Measurements from ENCODE around the gene LHCGR. TPM values are rescaled to one million over a fixed set of nuclear protein-coding genes. Genes with fewer than 3 reads are reported as not detected.
A peak's percentile ranks its signal among the peaks of the same experiment; 100 is the strongest.

LHCGR gene
- polyA plus RNA-seq, 1 experiment: not detected

DNA sequence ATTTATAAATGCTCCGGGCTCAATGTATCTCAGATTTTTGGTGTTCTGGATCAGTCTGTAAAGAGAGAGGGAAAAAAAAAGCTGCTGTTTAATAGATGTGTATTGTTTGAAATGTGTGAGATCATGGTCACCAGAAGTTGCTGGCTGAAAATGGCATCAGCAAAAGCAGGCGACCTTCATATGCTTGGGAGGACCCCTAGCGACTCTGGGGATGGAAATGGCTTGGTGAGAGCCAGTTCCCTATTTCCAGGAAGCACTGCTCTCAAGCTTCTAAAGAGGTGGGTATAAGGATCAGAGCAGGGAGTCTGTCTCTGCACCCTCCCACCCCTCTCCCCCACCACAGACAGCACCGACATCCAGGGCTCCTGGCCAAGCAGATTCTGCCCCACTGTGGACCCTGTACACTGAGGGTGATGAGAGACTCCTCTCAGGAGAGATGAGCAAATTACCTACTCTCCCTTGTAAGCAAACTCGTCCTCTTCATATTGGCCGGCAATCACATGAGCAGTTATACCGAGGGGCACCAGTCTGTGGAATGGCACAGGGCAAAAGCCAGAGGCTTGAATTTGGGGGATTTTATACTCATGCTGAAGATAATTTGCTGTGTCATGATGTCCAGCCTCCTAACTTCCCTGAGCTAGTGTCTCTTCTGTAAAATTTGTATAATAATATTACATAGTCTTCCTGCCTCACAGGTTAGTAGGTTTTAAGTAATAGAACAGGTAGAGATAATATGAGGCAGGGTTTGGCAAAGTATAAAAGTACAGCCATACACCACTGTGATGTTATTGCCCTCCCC lies 29.6 kb downstream of the LHCGR start:
- no peaks in the 10 kb centered on the region for H3K36me3 ChIP-seq (ENCODE audit: control insufficient read depth, insufficient read depth, low read length)
- TF ChIP-seq, protein P1, sequence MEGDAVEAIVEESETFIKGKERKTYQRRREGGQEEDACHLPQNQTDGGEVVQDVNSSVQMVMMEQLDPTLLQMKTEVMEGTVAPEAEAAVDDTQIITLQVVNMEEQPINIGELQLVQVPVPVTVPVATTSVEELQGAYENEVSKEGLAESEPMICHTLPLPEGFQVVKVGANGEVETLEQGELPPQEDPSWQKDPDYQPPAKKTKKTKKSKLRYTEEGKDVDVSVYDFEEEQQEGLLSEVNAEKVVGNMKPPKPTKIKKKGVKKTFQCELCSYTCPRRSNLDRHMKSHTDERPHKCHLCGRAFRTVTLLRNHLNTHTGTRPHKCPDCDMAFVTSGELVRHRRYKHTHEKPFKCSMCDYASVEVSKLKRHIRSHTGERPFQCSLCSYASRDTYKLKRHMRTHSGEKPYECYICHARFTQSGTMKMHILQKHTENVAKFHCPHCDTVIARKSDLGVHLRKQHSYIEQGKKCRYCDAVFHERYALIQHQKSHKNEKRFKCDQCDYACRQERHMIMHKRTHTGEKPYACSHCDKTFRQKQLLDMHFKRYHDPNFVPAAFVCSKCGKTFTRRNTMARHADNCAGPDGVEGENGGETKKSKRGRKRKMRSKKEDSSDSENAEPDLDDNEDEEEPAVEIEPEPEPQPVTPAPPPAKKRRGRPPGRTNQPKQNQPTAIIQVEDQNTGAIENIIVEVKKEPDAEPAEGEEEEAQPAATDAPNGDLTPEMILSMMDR (IDR thresholded peaks at IDR 0.05; ENCODE audit: insufficient read depth, low read depth, low read length): no peak
- no peaks in the 10 kb centered on the region for H3K27me3 ChIP-seq (ENCODE audit: control insufficient read depth, insufficient read depth, low read length)
- DNase-seq (ENCODE audit: low read depth): no peak
- H3K4me3 ChIP-seq (ENCODE audit: low read depth, low read length): no peak overlapping the region
- CTCF ChIA-PET: no interaction called here
- POLR2A ChIA-PET: no interaction called here

DNA sequence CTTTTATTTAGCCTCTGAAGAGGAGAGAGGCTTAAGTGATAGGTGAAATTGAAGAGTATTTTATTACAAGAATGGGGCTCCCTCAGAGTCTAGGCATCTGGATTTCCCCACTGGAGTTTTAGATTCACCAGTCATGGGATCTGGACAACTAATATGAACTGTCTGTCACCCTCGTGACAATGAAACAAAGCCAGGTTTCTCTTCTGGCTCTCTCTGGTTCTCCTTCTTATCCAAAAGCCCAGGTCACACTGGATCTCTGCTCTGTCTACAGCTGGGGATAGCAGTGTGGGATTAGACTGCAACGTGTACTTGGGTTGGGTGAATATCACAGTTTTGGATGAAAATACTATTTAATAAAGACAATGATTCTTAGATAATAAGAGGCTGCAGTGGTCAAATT lies 31.2 kb downstream of the LHCGR start:
- H3K36me3 ChIP-seq (ENCODE audit: control insufficient read depth, insufficient read depth, low read length): no peaks in the 10 kb centered on the region
- DNase-seq (ENCODE audit: low read depth): no peak
- ChIA-PET CTCF (interaction anchor here (2.1 kb wide), 1 partner anchor 124 kb away, joined by 6 read pairs; no protein-coding TSS in a partner anchor), POLR2A (no interaction called here)
- no peaks in the 10 kb centered on the region for H3K27me3 ChIP-seq (ENCODE audit: control insufficient read depth, insufficient read depth, low read length)
- TF ChIP-seq, protein P1 (IDR thresholded peaks at IDR 0.05; ENCODE audit: insufficient read depth, low read depth, low read length): no peak
- H3K4me3 ChIP-seq (ENCODE audit: low read depth, low read length): no peak overlapping the region

DNA sequence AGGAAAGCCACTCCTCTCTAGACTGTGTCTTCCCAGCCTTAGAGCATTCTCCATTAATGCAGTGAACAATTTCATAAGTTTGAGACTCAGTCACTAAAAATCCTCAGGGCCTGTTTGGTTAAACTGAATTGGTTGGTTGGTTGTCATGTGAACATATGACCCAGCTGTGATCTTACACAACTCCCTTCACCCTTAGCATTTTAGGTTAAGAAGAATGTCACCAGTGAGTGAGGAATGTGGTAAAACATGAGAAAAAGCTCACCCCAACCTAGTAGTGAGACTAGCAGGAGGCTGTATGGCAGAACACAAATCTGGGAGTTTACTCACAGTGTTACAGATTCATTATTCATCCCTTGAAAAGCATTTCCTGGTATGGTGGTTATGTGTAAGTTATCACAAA lies 32.4 kb downstream of the LHCGR start:
- Histone ChIP-seq H3K4me3 (ENCODE audit: low read depth, low read length) (no peak overlapping the region), H3K36me3 (ENCODE audit: control insufficient read depth, insufficient read depth, low read length) (no peaks in the 10 kb centered on the region), H3K27me3 (ENCODE audit: control insufficient read depth, insufficient read depth, low read length) (no peaks in the 10 kb centered on the region)
- TF ChIP-seq, protein P1 (IDR thresholded peaks at IDR 0.05; ENCODE audit: insufficient read depth, low read depth, low read length): no peak
- ChIA-PET CTCF (interaction anchor here (2.1 kb wide), 1 partner anchor 123 kb away, joined by 6 read pairs; no protein-coding TSS in a partner anchor), POLR2A (no interaction called here)
- DNase-seq (ENCODE audit: low read depth): peak; percentile 46

DNA sequence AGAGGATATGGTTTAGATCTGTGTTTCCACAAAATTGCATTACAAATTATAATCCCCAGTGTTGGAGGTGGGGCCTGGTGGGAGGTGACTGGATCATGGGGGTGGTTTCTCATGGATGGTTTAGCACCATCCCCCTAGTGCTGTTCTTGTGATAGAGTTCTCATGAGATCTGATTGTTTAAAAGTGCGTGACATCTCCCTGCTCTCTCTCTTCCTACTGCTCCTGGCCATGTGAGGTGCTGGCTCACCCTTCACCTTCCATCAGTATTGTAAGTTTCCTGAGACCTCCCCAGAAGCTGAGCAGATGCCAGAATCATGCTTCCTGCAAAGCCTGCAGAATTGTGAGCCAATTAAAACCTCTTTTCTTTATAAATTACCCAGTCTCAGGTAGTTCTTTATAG lies 33.1 kb downstream of the LHCGR start:
- Histone ChIP-seq H3K4me3 (ENCODE audit: low read depth, low read length) (no peak overlapping the region), H3K36me3 (ENCODE audit: control insufficient read depth, insufficient read depth, low read length) (no peaks in the 10 kb centered on the region), H3K27me3 (ENCODE audit: control insufficient read depth, insufficient read depth, low read length) (no peaks in the 10 kb centered on the region)
- ChIA-PET POLR2A (no interaction called here), CTCF (interaction anchor here (2.1 kb wide), 1 partner anchor 123 kb away, joined by 6 read pairs; no protein-coding TSS in a partner anchor)
- TF ChIP-seq, protein P1 (IDR thresholded peaks at IDR 0.05; ENCODE audit: insufficient read depth, low read depth, low read length): no peak
- DNase-seq (ENCODE audit: low read depth): no peak

DNA sequence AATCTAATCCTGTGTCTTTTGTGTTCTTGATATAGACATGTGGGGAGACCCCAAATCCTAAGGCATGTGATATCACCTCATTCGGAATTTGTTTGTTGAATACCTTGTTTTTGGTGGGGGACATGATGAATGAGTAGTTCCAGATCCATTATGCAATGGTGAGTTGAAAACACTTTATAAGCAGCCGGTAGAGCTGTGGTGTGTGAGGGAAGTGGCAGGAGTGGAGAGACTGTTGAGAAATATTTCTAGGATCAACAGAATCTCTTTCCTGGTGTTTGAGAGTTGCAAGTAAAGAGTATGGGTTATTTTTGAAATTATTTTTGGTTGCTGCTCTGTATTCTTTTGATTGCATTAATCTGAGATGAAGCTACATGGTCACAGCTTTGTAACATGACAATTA lies 34.4 kb downstream of the LHCGR start:
- no peak for DNase-seq (ENCODE audit: low read depth)
- H3K36me3 ChIP-seq (ENCODE audit: control insufficient read depth, insufficient read depth, low read length): no peaks in the 10 kb centered on the region
- no peaks in the 10 kb centered on the region for H3K27me3 ChIP-seq (ENCODE audit: control insufficient read depth, insufficient read depth, low read length)
- POLR2A ChIA-PET: no interaction called here
- H3K4me3 ChIP-seq (ENCODE audit: low read depth, low read length): no peak overlapping the region
- CTCF ChIA-PET: no interaction called here
- TF ChIP-seq, protein P1 (IDR thresholded peaks at IDR 0.05; ENCODE audit: insufficient read depth, low read depth, low read length): no peak
